Stimulated activated naive B cell treated with anti-CD40 and anti-IgM and Interleukin-4, amounts not matched to agents 10 μg/mL and 1 μg/mL and 100 μg/mL, for 72 hours (primary cell): ENCODE results near the gene DCAF7.

ENCODE experiments used
- ATAC-seq, 2 donors: fragments of 150-1000 bp; cut with Tn5 transposase; replicated peaks; 2 replicates each; pipeline ENCODE4 v1.10.0; 2021; ENCODE audit warnings: moderate library complexity in 1 of 2
- DNase-seq: peaks from one replicate; pipeline ENCODE4 v3.0.0; 2021
- H3K27ac Mint-ChIP-seq: one replicate; pipeline ENCODE4 v1.8.0; 2022; ENCODE audit warnings: mild to moderate bottlenecking, mixed read lengths
- H3K27me3 Mint-ChIP-seq, 2 donors: one replicate each; pipeline ENCODE4 v1.8.0; 2022; ENCODE audit warnings: mixed read lengths in 2 of 2
- H3K36me3 Mint-ChIP-seq, 2 donors: one replicate each; pipeline ENCODE4 v1.8.0; 2022; ENCODE audit warnings: mixed read lengths in 2 of 2, mild to moderate bottlenecking in 1 of 2
- H3K4me1 Mint-ChIP-seq, 2 donors: one replicate each; pipeline ENCODE4 v1.8.0; 2022; ENCODE audit warnings: mixed read lengths in 2 of 2, mild to moderate bottlenecking in 1 of 2
- H3K4me3 Mint-ChIP-seq, 2 donors: one replicate each; pipeline ENCODE4 v1.8.0; 2022; ENCODE audit warnings: mild to moderate bottlenecking in 2 of 2, mixed read lengths in 2 of 2, moderate library complexity in 1 of 2
- H3K9me3 Mint-ChIP-seq, 2 donors: one replicate each; pipeline ENCODE4 v1.8.0; 2022; ENCODE audit warnings: mixed read lengths in 2 of 2, mild to moderate bottlenecking in 1 of 2

The DCAF7 gene

GRCh38 chr17:63516910-63517824 lies 33.1 kb upstream of the DCAF7 start:
- peaks cover 9 to 10% of the 10 kb centered on the region in 2 donors for H3K4me1 Mint-ChIP-seq
- ATAC-seq = peak; percentile 57 to 75
- peak overlapping the region; percentile 63 for H3K27ac Mint-ChIP-seq
- H3K27me3 Mint-ChIP-seq = peaks cover 34 to 62% of the 10 kb centered on the region in 2 donors
- H3K4me3 Mint-ChIP-seq = no peak overlapping the region
- no peaks in the 10 kb centered on the region for H3K36me3 Mint-ChIP-seq
- peak; percentile 6 for DNase-seq
- no peaks in the 10 kb centered on the region for H3K9me3 Mint-ChIP-seq

- no peak overlapping the region for H3K4me3 Mint-ChIP-seq
- DNase-seq (no peak), ATAC-seq (no peak)
- H3K9me3 Mint-ChIP-seq = no peaks in the 10 kb centered on the region
- H3K36me3 Mint-ChIP-seq = no peaks in the 10 kb centered on the region
- H3K27me3 Mint-ChIP-seq = peaks cover 30 to 65% of the 10 kb centered on the region in 2 donors
- no peak overlapping the region for H3K27ac Mint-ChIP-seq
- H3K4me1 Mint-ChIP-seq = peaks cover 9 to 10% of the 10 kb centered on the region in 2 donors
Observed at GRCh38 chr17:63517825-63518534, 32.3 kb upstream of the DCAF7 start.

DNA sequence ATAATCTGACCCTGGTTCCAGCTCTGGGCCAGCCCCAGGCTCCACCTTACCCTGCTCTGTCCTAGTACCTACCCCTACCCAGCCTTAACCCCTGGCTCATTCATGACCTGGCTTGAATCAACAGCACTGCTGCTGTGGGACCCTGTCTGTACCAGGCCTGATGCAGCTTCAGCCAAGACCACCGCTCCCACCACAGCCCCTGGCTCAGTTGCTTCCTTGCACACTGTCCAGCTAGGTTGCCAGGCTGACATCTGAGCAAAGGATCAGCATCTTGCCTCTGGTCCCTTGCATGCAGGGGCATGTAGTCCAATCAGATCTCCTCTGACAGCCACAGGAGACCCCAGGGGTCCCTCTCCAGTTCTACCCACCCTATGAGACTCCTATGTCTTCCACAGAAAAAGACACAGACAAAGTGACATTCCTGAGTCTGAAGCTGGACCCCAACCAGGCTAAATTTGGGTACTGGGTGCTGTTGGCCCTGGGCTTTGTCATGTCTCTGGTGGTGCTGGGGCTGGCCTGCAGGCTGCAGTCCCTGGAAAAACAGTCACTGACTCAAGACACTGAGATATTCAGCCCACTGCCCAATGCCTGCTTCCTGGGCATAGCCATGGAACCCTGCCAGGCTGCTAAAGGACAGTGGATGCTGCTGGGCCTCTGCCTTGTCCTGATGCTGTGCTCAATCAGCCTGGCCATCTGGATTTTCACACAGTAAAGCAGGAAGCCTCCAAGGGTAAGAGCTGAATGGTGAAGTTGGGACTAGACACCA lies 31.0 kb upstream of the DCAF7 start:
- Mint-ChIP-seq H3K9me3 (no peaks in the 10 kb centered on the region), H3K4me3 (no peak overlapping the region), H3K27ac (peak overlapping the region; percentile 21), H3K27me3 (peaks cover 36 to 67% of the 10 kb centered on the region in 2 donors), H3K36me3 (peaks cover 0 to 3% of the 10 kb centered on the region in 2 donors), H3K4me1 (peaks cover 18% of the 10 kb centered on the region in 2 donors)
- DNase-seq (no peak), ATAC-seq (no peak)

GRCh38 chr17:63519972-63520882 lies 30.1 kb upstream of the DCAF7 start:
- peaks cover 0 to 3% of the 10 kb centered on the region in 2 donors for H3K36me3 Mint-ChIP-seq
- peaks cover 15 to 18% of the 10 kb centered on the region in 2 donors for H3K4me1 Mint-ChIP-seq
- no peak for ATAC-seq
- peaks cover 44 to 69% of the 10 kb centered on the region in 2 donors for H3K27me3 Mint-ChIP-seq
- no peak overlapping the region for H3K4me3 Mint-ChIP-seq
- H3K9me3 Mint-ChIP-seq = no peaks in the 10 kb centered on the region
- no peak for DNase-seq
- no peak overlapping the region for H3K27ac Mint-ChIP-seq

DNA sequence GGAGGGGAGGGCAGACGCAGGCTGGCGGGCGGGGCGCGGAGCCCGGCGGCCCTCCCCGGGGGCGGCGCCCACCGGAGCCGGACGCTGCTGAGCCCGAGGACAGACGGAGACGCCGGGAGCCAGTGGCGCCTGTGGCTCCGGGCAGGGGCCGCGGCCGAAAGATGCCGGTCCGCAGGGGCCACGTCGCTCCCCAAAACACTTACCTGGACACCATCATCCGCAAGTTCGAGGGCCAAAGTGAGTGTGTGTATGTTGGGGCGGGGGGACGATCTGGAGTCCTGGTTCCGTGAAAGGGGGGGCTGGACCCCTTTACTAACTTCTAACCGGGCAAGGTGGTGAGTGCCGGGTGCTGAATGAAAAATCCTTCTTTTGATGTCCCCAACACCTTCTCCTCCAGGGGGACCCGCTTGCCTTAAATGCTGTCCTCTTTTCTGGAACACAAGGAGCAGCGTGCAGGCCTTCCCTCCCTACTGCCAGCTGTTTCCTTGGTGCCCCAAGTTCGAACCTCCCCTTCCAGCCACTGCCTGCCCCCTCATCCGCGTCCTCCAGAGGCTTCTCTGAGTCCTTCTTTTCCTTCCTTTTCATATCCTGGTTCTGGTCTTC lies 26.9 kb upstream of the DCAF7 start, which contains the start of gene KCNH6:
KCNH6 (plus strand) TSS at position 106 of the 603 bp plus-strand sequence; CDS start at position 162, 56 bp downstream.
- DNase-seq (no peak), ATAC-seq (peak in 1 of 2 donors; percentile 20)
- H3K9me3 Mint-ChIP-seq = no peaks in the 10 kb centered on the region
- H3K4me3 Mint-ChIP-seq = peak within 1 kb of the TSS; percentile 8 to 58
- H3K27ac Mint-ChIP-seq = no peak within 1 kb of the TSS
- peaks cover 53 to 81% of the 10 kb centered on the region in 2 donors for H3K27me3 Mint-ChIP-seq
- peaks cover 7 to 9% of the 10 kb centered on the region in 2 donors for H3K4me1 Mint-ChIP-seq
- H3K36me3 Mint-ChIP-seq = peaks cover 0 to 3% of the 10 kb centered on the region in 2 donors

- H3K4me1 Mint-ChIP-seq = peaks cover 7 to 9% of the 10 kb centered on the region in 2 donors
- DNase-seq = no peak
- H3K9me3 Mint-ChIP-seq = no peaks in the 10 kb centered on the region
- ATAC-seq = no peak
- H3K36me3 Mint-ChIP-seq = peaks cover 0 to 3% of the 10 kb centered on the region in 2 donors
- H3K4me3 Mint-ChIP-seq = peak overlapping the region; percentile 8 to 58
- H3K27ac Mint-ChIP-seq = no peak overlapping the region
- peaks cover 53 to 80% of the 10 kb centered on the region in 2 donors for H3K27me3 Mint-ChIP-seq
Observed at GRCh38 chr17:63524051-63524450, 26.2 kb upstream of the DCAF7 start.

DNA sequence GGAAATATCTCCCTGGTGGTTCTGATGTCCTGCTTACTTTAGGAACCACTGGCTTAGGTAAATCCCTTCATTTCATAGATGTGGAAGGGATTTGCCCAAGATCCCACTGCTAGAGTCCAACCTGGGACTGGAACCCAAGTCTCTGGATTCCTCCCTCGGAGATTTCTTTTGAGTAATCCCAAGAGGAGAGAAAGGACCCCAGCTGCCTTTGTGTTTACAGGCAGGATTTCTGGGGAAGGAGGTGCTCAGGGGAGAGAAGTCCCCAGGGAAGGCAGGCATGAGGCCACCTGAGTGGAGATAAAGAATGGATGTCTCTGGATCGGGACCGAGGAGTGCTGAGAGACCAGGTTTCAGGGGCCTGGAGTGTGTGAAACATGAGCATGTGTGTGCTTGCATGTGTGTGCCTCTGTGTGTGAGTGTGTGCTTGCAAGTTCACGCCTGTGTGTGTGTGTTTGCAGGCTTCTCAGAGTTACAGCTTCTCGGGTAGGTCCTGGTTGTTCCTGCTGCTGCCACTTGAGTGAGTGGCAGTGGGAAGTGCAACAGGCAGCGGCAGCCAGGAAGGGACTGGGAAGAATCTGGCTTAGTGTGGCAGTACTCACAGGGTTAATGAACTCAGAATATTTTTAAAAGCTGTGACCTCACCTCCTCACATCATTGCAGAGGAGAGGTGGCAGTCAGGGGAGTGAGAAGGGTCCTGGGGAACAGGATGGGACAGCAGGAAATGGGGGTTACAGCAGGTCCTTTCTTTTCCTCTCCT lies 24.9 kb upstream of the DCAF7 start:
- Mint-ChIP-seq H3K36me3 (peaks cover 0 to 3% of the 10 kb centered on the region in 2 donors), H3K4me3 (no peak overlapping the region), H3K27ac (no peak overlapping the region), H3K9me3 (no peaks in the 10 kb centered on the region), H3K4me1 (peaks cover 7 to 9% of the 10 kb centered on the region in 2 donors), H3K27me3 (peaks cover 45 to 69% of the 10 kb centered on the region in 2 donors)
- DNase-seq = no peak
- no peak for ATAC-seq

GRCh38 chr17:63526861-63527260 lies 23.4 kb upstream of the DCAF7 start:
- DNase-seq (no peak), ATAC-seq (no peak)
- Mint-ChIP-seq H3K27me3 (peaks cover 35 to 56% of the 10 kb centered on the region in 2 donors), H3K27ac (no peak overlapping the region), H3K4me3 (no peak overlapping the region), H3K36me3 (peaks cover 0 to 3% of the 10 kb centered on the region in 2 donors), H3K4me1 (peaks cover 7 to 9% of the 10 kb centered on the region in 2 donors), H3K9me3 (no peaks in the 10 kb centered on the region)

- peaks cover 32 to 47% of the 10 kb centered on the region in 2 donors for H3K27me3 Mint-ChIP-seq
- DNase-seq (no peak), ATAC-seq (no peak)
- peaks cover 7 to 9% of the 10 kb centered on the region in 2 donors for H3K4me1 Mint-ChIP-seq
- no peak overlapping the region for H3K4me3 Mint-ChIP-seq
- H3K27ac Mint-ChIP-seq = no peak overlapping the region
- H3K9me3 Mint-ChIP-seq = no peaks in the 10 kb centered on the region
- H3K36me3 Mint-ChIP-seq = peaks cover 0 to 3% of the 10 kb centered on the region in 2 donors
Observed at GRCh38 chr17:63528183-63528582, 22.1 kb upstream of the DCAF7 start.

GRCh38 chr17:63529711-63530556 lies 20.3 kb upstream of the DCAF7 start:
- H3K9me3 Mint-ChIP-seq = no peaks in the 10 kb centered on the region
- H3K4me1 Mint-ChIP-seq = no peaks in the 10 kb centered on the region
- no peak overlapping the region for H3K27ac Mint-ChIP-seq
- DNase-seq = no peak
- no peak for ATAC-seq
- H3K36me3 Mint-ChIP-seq = no peaks in the 10 kb centered on the region
- peaks cover 25 to 45% of the 10 kb centered on the region in 2 donors for H3K27me3 Mint-ChIP-seq
- H3K4me3 Mint-ChIP-seq = no peak overlapping the region

GRCh38 chr17:63530557-63531021 lies 19.7 kb upstream of the DCAF7 start:
- Mint-ChIP-seq H3K9me3 (no peaks in the 10 kb centered on the region), H3K4me3 (no peak overlapping the region), H3K36me3 (no peaks in the 10 kb centered on the region), H3K27me3 (peaks cover 25 to 44% of the 10 kb centered on the region in 2 donors), H3K27ac (no peak overlapping the region), H3K4me1 (no peaks in the 10 kb centered on the region)
- ATAC-seq = no peak
- no peak for DNase-seq
